ENCODE measurements around the gene DCLRE1B. TPM values are rescaled to one million over a fixed set of nuclear protein-coding genes. Genes with fewer than 3 reads are reported as not detected.

Gene DCLRE1B
- total RNA-seq, 1 experiment from 2014 or later = 11.2 TPM

DNA sequence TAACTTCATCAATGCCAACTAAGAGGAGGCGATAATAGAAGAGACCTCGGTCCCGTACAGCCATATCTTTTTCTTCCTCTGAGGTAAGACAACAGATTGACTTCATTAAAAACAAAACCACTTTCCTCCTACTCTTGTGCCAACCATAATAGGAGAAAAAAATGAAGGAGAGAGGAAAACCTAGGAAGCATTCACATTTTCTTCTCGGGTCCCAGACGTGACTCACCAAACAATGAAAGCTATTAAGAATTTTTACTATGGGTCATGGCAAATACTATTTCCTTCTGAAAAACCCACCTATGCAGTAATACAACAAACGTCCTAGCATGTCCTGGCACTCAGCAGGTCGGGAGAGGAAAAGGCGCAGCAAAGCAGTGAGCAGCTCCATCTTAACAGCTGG is 9.2 kb upstream of the DCLRE1B start:
- no peaks in the 10 kb centered on the region for H3K79me2 ChIP-seq (ENCODE audit: low read depth)
- no TSS peak for BruUV-seq (replicated peaks)
- H3K27me3 ChIP-seq (ENCODE audit: insufficient read depth, low read depth) = no peaks in the 10 kb centered on the region
- H3K9me3 ChIP-seq (ENCODE audit: insufficient read depth, low read depth) = no peaks in the 10 kb centered on the region
- no peak overlapping the region for H3K27ac ChIP-seq
- H3K4me3 ChIP-seq = no peak overlapping the region
- H2AFZ ChIP-seq = no peak overlapping the region
- ChIA-PET CTCF (no interaction called here), POLR2A (ENCODE audit: unreplicated experiment) (no interaction called here)
- DNase-seq = no peak
- H3F3A ChIP-seq (ENCODE audit: insufficient read depth, low read depth) = 0 out of 2 replicates have a peak, but pooled peaks cover 5% of the 10 kb centered on the region
- intact Hi-C loops (cut with micrococcal nuclease; ENCODE audit: unreplicated experiment) = no loop called here
- no peaks in the 10 kb centered on the region for H4K20me1 ChIP-seq (ENCODE audit: insufficient read depth)
- no peak for TF ChIP-seq EZH2 (IDR thresholded peaks at IDR 0.05; ENCODE audit: low read depth)
- TF ChIP-seq, protein P1, sequence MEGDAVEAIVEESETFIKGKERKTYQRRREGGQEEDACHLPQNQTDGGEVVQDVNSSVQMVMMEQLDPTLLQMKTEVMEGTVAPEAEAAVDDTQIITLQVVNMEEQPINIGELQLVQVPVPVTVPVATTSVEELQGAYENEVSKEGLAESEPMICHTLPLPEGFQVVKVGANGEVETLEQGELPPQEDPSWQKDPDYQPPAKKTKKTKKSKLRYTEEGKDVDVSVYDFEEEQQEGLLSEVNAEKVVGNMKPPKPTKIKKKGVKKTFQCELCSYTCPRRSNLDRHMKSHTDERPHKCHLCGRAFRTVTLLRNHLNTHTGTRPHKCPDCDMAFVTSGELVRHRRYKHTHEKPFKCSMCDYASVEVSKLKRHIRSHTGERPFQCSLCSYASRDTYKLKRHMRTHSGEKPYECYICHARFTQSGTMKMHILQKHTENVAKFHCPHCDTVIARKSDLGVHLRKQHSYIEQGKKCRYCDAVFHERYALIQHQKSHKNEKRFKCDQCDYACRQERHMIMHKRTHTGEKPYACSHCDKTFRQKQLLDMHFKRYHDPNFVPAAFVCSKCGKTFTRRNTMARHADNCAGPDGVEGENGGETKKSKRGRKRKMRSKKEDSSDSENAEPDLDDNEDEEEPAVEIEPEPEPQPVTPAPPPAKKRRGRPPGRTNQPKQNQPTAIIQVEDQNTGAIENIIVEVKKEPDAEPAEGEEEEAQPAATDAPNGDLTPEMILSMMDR (conservative IDR thresholded peaks at IDR 0.05) = no peak
- no peaks in the 10 kb centered on the region for H3K9me2 ChIP-seq (ENCODE audit: insufficient read depth)
- H3K36me3 ChIP-seq (ENCODE audit: low read depth) = no peaks in the 10 kb centered on the region; the same call in 1 of the 2 replicates
- no peaks in the 10 kb centered on the region for H3K4me1 ChIP-seq (replicated peaks; ENCODE audit: insufficient read depth)
- H3K4me2 ChIP-seq = no peak overlapping the region

DNA sequence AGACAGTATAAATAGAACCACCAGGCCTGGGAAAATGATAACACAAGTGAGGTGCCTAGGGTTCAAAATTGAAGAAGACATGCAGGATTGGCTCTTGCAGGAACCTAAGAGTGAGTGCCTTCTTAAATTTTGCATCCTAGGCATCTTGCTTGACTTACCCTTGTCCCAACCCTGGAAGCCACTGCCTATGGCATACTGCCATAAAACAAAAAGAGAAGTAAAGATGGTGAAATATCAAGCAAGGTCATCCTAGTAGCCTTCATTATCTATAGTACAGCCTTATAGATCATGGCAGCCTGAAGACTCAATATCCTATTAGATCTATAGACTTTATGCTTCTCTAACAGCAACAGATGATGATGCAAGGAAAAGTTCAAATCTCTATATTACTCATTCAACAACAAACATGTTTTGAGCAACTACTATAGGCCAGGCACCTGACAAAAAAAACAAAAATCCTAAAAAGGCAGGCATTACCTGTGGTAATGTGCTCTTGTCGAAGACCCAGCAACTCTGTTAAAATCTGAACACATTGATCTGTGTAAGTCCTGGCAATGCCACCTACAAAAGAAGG is 6.8 kb upstream of the DCLRE1B start:
- no peak for DNase-seq
- peaks cover 9% of the 10 kb centered on the region for H3K79me2 ChIP-seq (ENCODE audit: low read depth)
- ChIA-PET CTCF (no interaction called here), POLR2A (ENCODE audit: unreplicated experiment) (no interaction called here)
- H3K9me3 ChIP-seq (ENCODE audit: insufficient read depth, low read depth) = no peaks in the 10 kb centered on the region
- H3K9me2 ChIP-seq (ENCODE audit: insufficient read depth) = no peaks in the 10 kb centered on the region
- H3K4me2 ChIP-seq = no peak overlapping the region
- TF ChIP-seq EZH2 (IDR thresholded peaks at IDR 0.05; ENCODE audit: low read depth) = no peak
- TF ChIP-seq, protein P1 (conservative IDR thresholded peaks at IDR 0.05) = no peak
- H4K20me1 ChIP-seq (ENCODE audit: insufficient read depth) = no peaks in the 10 kb centered on the region
- H3K4me1 ChIP-seq (replicated peaks; ENCODE audit: insufficient read depth) = peaks cover 2% of the 10 kb centered on the region
- intact Hi-C loops (cut with micrococcal nuclease; ENCODE audit: unreplicated experiment) = no loop called here
- no peak overlapping the region for H3K27ac ChIP-seq
- BruUV-seq (replicated peaks) = no TSS peak
- H3K36me3 ChIP-seq (ENCODE audit: low read depth) = no peaks in the 10 kb centered on the region; the same call in 1 of the 2 replicates
- no peak overlapping the region for H3K4me3 ChIP-seq
- H3K27me3 ChIP-seq (ENCODE audit: insufficient read depth, low read depth) = no peaks in the 10 kb centered on the region
- no peak overlapping the region for H2AFZ ChIP-seq
- H3F3A ChIP-seq (ENCODE audit: insufficient read depth, low read depth) = 0 out of 2 replicates have a peak, but pooled peaks cover 5% of the 10 kb centered on the region

DNA sequence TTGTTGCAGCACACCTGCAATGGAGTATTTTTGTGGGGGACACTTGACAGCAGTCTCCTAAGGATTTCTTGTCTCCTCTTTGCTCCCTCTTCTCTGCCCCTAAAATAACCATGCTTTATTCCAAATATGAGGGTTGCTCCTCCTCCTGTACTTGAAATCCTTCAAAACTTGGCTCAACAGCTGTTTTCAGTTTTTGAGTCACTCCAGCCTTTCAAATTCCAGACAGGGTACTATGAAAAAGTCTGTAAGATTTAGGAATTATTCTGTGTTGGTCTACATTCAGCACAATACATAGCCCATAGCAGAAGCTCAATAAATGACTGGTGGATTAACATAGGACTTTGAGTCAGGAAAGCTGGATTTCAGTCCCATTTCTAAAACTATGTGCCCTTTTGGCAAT is 6.0 kb upstream of the DCLRE1B start:
- H3F3A ChIP-seq (ENCODE audit: insufficient read depth, low read depth) = peaks cover 9% of the 10 kb centered on the region
- DNase-seq = no peak
- H3K36me3 ChIP-seq (ENCODE audit: low read depth) = no peaks in the 10 kb centered on the region; the same call in 1 of the 2 replicates
- no peak overlapping the region for H3K4me3 ChIP-seq
- no peak overlapping the region for H3K4me2 ChIP-seq
- no peak for TF ChIP-seq EZH2 (IDR thresholded peaks at IDR 0.05; ENCODE audit: low read depth)
- TF ChIP-seq, protein P1 (conservative IDR thresholded peaks at IDR 0.05) = no peak
- H2AFZ ChIP-seq = no peak overlapping the region
- CTCF ChIA-PET = no interaction called here
- BruUV-seq (replicated peaks) = no TSS peak
- no peaks in the 10 kb centered on the region for H4K20me1 ChIP-seq (ENCODE audit: insufficient read depth)
- H3K9me3 ChIP-seq (ENCODE audit: insufficient read depth, low read depth) = no peaks in the 10 kb centered on the region
- POLR2A ChIA-PET (ENCODE audit: unreplicated experiment) = no interaction called here
- H3K4me1 ChIP-seq (replicated peaks; ENCODE audit: insufficient read depth) = peaks cover 10% of the 10 kb centered on the region
- no peaks in the 10 kb centered on the region for H3K9me2 ChIP-seq (ENCODE audit: insufficient read depth)
- intact Hi-C loops (cut with micrococcal nuclease; ENCODE audit: unreplicated experiment) = no loop called here
- peaks cover 17% of the 10 kb centered on the region for H3K79me2 ChIP-seq (ENCODE audit: low read depth)
- H3K27me3 ChIP-seq (ENCODE audit: insufficient read depth, low read depth) = no peaks in the 10 kb centered on the region
- H3K27ac ChIP-seq = no peak overlapping the region
